ENCODE data around the gene MCF2L.

- no peak for TF ChIP-seq CTCF (IDR thresholded peaks at IDR 0.05)
- no peak for TF ChIP-seq POLR2A (IDR thresholded peaks at IDR 0.05)
Measured at GRCh38 chr13:112972258-112972657, 3.2 kb downstream of the MCF2L start.

Data from body of pancreas (tissue), 4 donors.